ENCODE measurements around the gene MRPS16.
A peak's percentile ranks its signal among the peaks of the same experiment; 100 is the strongest.
"Not testable (repeated sequence)": the region's sequence is repeated elsewhere in the genome, so short reads cannot be mapped to it uniquely, and the experiment has no call there.

MRPS16 gene

DNA sequence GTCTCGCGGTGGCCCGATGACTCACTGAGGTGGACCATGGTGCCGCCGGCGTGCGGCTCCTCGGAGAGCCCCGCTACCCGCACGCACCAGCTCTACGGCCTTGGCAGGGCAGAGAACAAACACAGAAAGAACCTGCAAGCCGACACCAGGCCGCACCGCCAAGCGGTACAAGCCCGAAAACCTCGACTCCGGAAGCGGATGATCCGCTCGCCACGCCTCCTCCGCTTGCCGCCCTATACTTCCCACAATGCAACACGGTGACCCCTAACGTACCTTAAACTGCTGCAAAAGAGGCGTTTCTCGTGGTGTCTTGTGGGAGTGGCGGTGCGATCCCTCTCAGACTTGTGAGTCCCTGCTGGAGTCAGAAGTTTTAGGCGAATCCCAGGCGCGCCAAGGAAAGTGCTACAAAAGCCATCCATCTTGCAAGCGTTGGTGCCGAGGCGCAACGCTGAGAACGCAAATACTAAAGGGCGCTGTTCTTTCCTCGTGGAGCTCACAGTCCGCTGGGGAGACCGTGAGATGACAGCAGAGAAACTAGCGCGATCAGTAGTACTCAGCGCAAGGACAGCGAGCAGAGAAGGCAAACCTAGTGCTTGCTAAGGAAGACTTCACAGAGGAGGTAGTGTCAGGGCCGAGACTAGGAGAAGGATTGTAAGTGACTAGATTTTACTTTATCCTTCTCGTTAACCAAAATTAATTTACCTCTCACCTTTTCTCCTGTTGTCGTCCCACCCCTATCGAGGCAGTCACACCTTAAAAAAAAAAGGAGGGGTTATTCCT, at the start of gene MRPS16:
Gene MRPS16 (minus strand): TSS at position 200 of the 780 bp plus-strand sequence. CDS start 162 bp downstream, at position 38.
- DNase-seq = peak; percentile 87

DNA sequence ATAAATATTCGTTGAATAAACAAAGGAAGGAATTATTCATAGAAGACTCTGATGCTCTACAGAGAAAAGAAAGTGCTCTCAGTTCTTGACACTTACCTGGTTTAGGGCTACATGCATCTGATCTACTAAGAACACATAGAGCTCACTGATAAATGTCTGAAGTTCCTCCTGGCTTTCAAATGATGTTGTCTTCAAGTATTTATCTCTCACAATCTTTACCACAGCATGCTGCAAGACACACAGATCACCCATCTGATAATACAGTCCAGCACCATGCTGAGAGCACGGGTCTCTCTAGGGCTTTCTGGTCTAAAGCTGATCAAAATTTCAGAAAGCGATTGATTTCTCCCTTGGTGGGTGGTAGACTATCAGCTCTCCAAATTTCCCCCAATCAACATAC, 44.5 kb upstream of the MRPS16 start:
- no peak for DNase-seq

DNA sequence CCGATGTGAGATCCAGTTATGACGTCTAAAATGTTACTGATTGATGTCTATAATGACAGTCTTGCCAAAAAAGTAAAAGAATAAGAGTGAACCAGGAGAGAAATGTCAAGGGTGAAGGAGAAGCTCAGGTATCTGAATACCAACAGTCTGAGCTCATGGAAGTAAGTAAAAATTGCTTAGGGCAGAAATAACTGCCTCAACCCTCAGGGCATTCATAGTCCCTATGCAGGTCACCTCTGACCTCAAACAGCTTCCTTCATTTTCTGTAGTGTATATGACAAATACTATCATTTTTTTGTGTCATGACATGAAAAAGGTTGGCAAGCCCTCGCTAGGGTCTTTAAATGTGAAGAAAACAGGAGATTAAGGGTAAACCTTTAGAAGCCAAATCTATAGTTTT, 41.0 kb upstream of the MRPS16 start:
- DNase-seq = no peak

DNA sequence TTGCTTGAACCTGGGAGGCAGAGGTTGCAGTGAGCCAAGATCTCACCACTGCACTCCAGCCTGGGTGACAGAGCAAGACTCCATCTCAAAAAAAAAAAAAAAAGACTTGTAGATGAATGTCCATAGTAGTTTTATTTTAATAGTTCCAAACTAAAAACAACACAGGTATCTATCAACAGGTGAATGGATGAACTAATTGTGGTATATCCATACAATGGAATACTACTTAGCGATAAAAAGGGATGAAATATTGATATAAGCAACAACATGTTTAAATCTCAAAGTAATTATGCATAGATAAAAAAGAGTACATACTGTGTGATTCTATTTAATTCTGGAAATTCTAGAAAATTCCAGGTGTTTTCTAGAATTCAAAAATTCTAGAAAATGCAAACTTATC, 37.5 kb upstream of the MRPS16 start:
- DNase-seq = no peak

DNA sequence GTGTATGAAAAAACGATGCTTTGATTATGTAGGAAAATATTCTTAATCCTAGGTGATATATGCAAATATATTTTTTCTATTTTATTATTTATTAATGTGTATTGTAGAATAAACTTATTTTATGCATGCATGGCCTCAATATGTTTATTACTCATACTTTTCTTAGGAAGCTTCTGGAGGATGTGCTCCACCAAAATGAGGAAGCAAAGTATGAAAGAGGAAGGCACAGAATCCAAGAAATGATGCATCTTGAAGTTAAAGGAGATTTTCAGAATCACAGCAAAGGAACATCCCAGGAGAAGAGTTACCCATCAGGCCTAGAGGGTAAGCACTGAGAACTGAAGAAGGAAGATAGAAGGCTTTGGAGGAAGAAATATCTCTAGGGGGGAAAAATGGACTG, 35.0 kb upstream of the MRPS16 start:
- DNase-seq = no peak

DNA sequence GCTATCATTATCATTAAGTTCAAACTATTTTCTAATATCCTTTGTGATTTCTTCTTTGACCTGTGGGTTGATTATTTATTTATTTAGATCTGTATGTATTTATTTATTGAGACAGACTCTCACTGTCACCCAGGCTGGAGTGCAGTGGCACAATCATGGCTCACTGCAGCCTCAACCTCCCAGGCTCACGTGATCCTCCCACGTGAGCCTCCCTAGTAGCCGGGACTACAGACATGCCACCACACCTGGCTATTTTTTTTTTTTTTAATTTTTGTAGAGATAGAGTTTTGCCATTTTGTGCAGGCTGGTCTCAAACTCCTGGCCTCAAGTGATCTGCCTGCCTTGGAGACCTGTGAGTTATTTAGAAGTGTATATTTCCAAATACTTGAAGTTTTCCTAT, 28.7 kb upstream of the MRPS16 start:
- no peak for DNase-seq

DNA sequence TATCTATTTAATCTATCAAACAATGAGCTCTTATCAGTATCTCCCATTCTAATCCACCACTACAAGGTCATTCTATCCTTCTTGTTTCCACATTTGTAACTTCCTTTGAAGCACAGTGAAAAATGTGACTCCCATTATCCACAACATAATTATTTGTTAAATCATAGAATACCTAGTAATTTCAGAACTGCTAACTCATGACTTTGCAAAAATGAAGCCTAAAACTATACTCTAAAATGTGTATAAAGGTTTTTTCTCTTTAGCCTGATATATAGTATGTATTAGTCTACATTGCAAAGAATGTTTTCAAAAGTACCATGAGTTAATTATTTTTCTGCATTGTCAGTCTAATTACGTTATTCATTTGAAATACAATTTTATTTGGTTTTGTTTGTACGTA, 12.0 kb upstream of the MRPS16 start:
- DNase-seq = no peak

DNA sequence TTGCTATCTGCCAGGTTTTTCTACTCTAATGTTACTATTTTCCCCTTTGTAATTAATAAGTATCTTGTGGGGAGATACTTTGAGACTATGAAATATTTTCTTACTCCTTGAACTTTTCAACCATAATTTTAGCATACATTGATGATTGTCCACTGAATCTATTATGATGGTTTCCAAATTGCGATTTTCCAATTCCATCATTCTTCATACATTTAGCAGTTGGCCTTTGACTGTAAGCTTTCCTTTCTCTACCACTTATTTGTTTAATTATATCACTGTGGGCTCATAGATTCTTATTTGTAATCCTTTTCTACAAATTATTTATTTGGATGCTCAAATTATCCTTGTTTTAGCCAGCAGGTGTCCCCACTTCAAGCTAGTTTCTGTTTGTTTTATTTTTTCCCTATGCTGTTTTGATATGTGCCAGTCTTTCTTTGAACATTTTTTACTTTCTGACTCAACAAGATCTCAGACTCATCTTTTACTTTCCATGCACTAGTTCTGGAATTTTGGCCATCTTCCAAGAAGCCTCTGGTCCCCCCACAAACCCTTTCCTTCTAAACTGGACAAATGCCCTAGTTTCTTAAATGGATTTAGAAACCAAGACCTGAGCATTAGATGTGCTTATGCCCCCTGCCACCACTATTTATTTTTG, 11.4 kb upstream of the MRPS16 start:
- no peak for DNase-seq

DNA sequence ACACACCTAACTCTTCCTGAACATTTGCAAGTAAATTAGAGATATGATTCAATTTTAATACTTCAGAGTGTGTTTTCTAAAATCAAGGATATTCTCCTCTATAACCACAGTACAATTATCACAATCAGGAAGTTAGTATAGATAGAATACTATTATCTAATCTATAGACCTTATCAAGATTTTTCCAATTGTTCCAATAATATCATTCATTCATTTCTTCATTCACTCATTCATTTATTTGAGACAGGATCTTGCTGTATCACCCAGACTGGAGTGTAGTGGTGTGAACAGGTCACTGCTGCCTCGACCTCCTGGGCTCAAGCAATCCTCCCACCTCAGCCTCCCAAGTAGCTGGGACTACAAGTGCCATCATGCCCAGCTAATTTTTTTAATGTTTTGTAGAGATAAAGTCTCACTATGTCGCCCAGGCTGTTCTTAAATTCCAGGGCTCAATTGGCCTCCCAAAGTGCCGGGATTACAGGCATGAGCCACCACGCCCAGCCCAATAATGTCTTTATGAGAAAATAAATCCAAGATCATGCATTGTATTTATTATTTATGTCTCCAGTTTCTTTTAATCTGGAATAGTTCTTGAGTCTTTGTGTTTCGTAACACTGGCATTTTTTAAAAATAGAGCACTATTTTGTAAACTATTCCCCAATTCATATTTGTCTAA, 10.6 kb upstream of the MRPS16 start:
- no peak for DNase-seq

DNA sequence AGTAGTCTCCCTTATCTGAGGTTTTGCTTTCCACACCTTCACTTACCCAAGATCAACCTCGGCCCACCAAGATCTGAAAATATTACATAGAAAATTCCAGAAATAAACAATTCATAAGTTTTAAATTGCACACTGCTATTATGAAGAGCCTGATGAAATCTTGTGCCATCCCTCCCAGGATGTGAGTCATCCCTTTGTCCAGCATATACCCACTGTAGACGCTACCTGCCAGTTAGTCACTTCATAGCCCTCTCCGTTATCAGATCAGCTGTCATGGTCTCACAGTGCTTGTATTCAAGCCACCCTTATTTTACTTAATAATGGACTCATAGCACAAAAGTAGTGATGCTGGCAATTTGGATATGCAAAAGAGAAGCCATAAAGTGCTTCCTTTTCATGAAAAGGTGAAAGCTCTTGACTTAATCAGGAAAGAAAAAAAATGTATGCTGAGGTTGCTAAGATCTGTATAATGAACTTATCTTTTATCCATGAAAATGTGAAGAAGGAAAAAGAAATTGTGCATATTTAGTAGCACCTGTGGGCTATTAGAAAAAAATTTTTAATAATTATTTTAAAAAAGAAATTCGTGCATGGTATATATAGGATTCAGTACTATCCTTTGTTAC, 9.8 kb upstream of the MRPS16 start:
- no peak for DNase-seq

DNA sequence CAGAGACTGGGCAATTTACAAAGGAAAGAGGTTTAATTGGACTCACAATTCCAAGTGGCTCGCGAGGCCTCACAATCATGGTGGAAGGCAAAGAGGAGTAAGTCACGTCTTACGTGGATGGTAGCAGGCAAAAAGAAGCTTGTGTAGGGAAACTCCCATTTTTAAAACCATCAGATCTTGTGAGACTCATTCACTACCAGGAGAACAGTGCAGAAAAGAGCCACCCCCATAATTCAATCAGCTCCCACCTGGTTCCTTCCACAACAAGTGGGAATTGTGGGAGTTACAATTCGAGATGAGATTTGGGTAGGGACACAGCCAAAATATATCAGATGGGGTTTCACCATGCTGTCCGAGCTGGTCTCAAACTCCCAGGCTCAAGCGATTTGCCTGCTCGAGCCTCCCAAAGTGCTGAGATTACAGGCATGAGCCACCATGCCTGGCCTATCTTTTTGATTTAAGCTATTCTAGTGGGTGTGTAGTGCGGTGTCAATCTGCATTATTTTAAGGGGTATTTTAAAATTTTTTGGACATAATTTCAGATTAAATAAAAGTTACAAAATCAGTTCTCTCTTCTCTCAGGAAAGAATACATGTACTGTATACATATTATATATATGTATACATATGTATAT, 9.0 kb upstream of the MRPS16 start:
- no peak for DNase-seq

DNA sequence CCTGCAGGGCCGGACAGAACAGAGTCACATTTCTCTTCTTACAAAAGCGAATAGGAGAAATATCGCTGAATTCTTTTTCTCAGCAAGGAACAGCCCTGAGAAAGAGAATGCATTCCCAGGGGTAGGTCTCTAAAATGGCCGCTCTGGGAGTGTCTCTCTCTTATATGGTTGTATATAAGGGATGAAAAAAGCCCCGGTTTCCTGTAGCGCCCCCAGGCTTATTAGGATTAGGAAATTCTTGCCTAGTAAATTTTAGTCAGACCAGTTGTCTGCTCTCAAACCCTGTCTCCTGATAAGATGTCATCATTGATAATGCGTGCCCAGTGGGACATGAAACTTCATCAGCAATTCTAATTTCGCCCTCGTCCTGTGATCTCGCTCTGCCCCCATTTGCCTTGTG, 6.2 kb upstream of the MRPS16 start:
- not testable (repeated sequence) for DNase-seq

DNA sequence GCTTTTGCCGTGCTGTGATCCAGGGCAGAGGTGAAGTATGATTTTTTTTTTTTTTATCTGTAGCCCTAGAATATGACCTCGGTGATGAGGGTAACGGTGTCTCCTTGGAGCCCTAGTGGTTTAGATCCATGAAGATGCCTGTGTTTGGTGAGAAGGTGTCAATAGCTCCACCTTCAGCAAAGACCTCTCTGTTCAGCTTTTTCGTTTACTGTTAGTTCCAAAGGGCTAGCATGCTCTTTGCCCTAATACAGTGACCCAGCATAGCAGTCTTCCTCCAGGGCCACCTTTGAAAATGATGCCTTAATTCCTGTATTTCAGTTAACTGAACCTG, 746 bp upstream of the MRPS16 start:
- no peak for DNase-seq

DNA sequence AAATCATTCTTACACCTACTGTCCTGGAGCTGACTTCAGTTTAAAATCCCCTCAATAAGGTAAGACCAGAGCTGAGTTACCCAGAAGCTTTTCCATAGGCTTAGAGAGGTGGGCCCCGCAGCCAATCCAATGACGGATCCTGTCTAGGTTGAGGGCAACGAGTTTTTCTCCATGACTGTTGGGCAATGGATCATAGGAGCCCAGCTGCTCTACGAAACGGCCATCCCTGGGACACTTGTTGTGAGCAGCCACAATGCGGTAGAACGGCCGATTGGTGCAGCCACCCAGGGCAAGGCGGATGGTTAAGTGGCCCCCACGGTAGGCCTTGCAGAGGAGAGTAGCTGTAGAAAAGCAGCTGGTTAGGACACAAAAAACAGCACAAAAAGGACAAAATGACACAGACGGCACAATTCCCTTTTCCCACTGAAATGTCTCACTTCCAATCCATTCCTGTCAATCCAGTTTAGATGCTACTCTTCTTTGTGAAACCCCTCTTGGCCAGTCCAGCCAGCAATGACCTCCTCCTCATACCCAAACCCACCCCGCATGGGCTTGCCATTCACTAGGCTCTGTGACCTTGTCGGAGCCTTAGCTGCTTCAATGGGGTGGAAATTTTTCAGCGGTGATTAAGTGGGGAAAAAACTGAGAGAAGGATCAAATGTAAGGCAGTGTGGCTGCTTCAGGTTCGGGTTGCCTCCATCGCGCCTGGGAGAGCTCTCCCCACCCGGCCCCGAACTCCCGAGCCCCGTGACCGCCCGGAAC, 580 bp downstream of the MRPS16 start:
- no peak for DNase-seq

DNA sequence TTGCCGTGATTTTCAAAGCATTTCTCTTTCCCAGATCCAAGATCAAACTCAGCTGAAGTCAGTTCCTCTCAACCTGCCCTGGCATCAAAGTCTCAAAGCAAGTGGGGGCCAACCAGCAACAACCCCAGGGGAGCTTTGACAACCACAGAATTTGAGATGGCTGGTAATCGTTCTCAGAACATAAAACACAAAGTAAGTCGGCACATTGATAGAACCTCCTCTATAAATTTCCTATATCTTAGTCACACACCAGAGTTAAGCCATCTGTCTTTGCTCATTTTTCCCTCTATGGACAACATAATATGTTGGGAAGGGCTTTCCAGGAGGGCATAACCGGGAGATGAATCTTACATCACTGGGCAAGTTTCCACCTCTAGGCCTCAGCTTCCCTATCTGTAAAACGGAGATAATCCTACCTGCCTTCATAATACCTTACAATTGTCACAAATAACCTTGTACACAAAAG, 4.2 kb downstream of the MRPS16 start:
- no peak for DNase-seq

DNA sequence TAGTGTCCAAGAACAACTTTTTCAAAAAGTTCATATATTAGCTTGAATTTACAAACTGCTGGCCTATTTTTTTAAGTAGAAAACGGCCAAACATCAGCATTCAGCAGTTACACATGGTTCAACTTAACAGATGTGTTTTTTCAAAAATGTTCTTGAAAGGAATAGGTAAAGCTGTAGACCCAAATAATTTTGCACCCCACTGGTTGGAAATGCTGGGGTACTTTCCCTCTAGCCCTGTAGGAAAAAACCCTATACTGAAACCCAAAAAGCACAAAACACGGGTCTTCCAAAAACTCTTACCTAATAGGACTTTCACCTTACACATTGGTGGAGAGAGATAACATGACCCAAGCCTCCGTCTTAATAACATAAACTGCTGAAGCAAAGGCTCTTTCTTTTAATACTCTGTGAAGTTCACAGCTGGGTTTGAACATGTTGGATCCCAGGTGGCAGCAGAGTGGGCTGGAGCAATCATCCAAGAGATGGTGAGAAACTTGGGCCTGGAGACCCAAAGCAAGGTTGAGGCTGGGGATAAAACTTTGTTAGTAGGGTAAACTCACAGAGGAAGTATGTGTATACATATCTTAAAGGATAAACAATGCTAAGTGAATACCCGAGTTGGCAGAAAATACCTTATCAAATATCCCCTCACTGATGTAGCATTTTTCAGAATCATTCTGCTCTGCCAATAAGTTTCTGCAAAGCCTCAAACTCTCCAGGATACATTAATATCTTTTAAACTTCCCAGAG, 4.8 kb downstream of the MRPS16 start:
- DNase-seq = no peak

DNA sequence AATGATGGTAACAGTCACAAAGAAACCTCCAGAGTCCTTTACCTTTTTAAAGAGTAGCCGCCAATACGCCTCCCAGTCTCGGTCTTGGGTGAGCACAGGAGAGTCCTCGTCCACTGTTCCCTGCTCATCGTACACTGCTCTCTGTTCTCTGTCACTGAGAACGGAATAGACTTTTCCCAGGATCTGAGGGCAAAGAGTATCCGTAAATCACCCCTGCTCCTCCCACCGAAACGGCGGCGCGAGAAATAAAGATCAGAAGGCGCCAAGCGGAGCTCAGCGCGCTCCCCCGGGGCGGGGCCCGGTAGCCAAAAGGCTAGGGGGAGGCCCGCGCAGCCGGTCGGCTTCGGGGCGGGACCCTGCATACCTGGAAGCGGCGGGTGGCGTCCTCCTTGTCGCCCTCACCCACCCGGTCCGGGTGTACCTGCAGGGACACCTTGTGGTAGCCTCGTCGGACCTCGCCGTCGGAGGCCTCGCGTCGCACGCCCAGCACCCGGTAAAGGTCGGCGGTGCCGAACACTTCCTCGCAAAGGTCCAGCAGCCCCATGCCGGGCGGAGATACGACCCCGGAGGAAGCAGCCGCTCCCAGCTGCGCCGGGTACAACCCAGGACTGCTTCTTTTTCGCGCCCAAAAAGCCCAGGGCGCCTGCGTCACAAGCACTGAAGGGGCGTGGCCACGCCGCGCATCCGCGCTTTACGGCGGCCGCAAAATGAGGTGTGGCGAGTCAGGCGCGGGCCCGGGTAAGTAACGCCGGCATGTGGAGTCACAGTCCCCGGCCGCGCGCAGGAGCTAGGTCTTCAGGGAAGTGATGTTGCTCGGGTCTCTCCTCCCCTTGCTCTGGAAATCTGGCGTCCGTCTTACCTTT, 5.6 kb downstream of the MRPS16 start, which contains the start of gene DNAJC9:
Gene DNAJC9 (minus strand): TSS at position 610 of the 863 bp plus-strand sequence. CDS start 66 bp downstream, at position 544.
- peak; percentile 68 for DNase-seq

DNA sequence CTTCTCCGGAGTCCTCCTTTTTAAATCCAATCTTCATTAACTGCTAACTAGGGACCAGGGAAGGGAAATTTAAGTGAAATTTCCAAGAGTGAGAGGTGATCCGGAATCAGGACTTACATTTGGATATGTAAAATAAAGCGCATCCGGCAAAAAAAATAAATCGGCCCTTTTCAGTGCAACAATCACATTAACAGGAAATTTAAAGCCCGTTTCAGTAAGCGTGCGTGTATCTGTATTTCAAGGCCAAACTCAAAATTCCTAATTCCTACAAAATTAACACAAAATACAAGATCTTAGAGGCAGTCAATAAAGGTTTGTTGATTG, 6.2 kb downstream of the MRPS16 start:
- DNase-seq = no peak

DNA sequence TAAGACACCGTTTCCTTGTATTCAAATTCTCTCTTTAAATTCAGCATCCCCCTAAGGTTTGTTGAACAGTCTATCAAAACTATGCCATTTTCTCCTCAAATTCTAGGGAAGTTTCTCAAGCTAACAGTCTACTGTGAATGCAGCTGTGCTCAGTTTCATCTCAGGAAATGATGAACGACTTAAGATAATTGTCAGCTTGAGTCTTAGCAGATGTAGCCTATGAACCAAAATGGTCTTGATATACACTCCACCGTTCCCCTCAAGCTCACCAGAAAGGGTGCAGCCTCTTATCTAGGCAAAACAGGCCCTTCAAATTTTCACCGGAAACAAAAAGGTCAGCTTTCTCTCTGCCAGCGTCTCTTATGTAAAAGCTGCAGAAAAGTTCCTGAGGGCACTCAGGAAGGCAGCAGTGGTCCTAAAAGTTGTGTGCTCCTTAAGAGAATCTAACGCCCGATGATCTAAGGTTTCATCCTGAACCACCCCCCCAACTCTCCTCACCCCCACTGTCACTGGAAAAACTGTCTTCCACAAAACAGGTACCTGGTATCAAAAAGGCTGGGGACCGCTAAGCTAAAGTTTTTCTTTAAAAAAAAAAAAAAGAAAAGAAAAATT, 7.5 kb downstream of the MRPS16 start:
- no peak for DNase-seq

DNA sequence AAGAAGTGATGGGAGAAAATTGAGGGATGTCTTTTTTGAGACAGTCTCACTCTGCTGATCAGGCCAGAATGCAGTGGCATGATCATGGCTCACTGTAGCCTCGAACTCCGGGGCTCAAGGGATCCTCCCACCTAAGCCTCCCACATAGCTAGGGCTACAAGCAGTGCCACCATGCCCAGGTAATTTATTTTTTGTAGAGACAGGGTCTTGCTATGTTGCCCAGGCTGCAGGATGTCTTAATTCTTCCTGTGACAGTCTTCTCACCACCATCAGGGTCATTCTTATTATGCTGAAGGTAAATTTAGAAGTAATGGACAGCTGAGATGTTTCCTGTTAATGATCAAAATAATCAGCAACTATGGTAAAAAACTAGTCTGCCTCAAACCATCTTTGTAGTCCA, 12.5 kb downstream of the MRPS16 start:
- no peak for DNase-seq
